Endothelial cell (in vitro differentiated cells): ENCODE measurements around the gene BNC2. TPM values are rescaled to one million over a fixed set of nuclear protein-coding genes. Genes with fewer than 3 reads are reported as not detected.
"Not testable (repeated sequence)": the region's sequence is repeated elsewhere in the genome, so short reads cannot be mapped to it uniquely, and the experiment has no call there.

Source experiments
- DNase-seq: peaks from one replicate; pipeline ENCODE4 v3.0.0; 2021; ENCODE audit warnings: low spot score
- H3K27ac Mint-ChIP-seq: one replicate; pipeline ENCODE4 v1.8.0; 2021; ENCODE audit warnings: mixed read lengths, inconsistent platforms; ENCODE audit not compliant: unreplicated experiment
- H3K27me3 Mint-ChIP-seq: one replicate; pipeline ENCODE4 v1.8.0; 2021; ENCODE audit warnings: mild to moderate bottlenecking, moderate library complexity, mixed read lengths, inconsistent platforms; ENCODE audit not compliant: unreplicated experiment
- H3K36me3 Mint-ChIP-seq: one replicate; pipeline ENCODE4 v1.8.0; 2021; ENCODE audit warnings: mild to moderate bottlenecking, low read depth, mixed read lengths, inconsistent platforms; ENCODE audit not compliant: unreplicated experiment
- H3K4me1 Mint-ChIP-seq: one replicate; pipeline ENCODE4 v1.8.0; 2021; ENCODE audit warnings: mild to moderate bottlenecking, mixed read lengths, inconsistent platforms; ENCODE audit not compliant: unreplicated experiment
- H3K4me3 Mint-ChIP-seq: one replicate; pipeline ENCODE4 v1.8.0; 2021; ENCODE audit warnings: mild to moderate bottlenecking, mixed read lengths, inconsistent platforms; ENCODE audit not compliant: unreplicated experiment
- H3K9me3 Mint-ChIP-seq: one replicate; pipeline ENCODE4 v1.8.0; 2021; ENCODE audit warnings: mixed read lengths, inconsistent platforms; ENCODE audit not compliant: unreplicated experiment
- total RNA-seq: library from RNA; stranded (reverse); fragmentation: NEBNext Ultra II Directional; extraction: Animal tissue kit (Norgen Biotek cat#: 25700); gene quantifications from one replicate; pipeline ENCODE4 v1.2.1, GENCODE V29; 2021; ENCODE audit not compliant: unreplicated experiment
- TF ChIP-seq, protein P1 (sequence below): fragments of 200-600 bp; sonication (generic); IDR thresholded peaks from one replicate; pipeline ENCODE4 v1.5.0; 2021; ENCODE audit warnings: antibody characterized with exemption; ENCODE audit not compliant: unreplicated experiment

Gene BNC2
- total RNA-seq, 1 donor from 2014 or later, result 20.1 TPM

DNA sequence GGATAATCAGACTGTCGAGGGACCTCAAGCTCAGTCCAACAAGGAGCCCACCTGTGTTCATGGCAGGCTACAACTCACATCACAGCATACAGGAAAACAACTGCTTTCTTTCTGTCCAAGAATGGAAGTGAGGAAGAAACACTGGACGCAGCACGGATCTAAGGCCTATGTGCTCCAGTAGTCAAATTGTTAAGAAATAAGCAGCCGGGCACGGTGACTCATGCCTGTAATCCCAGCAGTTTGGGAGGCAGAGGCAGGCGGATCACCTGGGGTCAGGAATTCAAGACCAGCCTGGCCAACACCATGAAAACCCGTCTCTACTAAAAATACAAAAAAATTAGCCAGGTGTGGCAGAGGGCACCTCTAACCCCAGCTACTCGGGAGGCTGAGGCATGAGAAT is 427.8 kb downstream of the BNC2 start:
- no peak for DNase-seq
- H3K36me3 Mint-ChIP-seq, result no peaks in the 10 kb centered on the region
- H3K9me3 Mint-ChIP-seq, result no peaks in the 10 kb centered on the region
- H3K4me1 Mint-ChIP-seq, result no peaks in the 10 kb centered on the region
- H3K27me3 Mint-ChIP-seq, result peaks cover 2% of the 10 kb centered on the region
- TF ChIP-seq, protein P1, sequence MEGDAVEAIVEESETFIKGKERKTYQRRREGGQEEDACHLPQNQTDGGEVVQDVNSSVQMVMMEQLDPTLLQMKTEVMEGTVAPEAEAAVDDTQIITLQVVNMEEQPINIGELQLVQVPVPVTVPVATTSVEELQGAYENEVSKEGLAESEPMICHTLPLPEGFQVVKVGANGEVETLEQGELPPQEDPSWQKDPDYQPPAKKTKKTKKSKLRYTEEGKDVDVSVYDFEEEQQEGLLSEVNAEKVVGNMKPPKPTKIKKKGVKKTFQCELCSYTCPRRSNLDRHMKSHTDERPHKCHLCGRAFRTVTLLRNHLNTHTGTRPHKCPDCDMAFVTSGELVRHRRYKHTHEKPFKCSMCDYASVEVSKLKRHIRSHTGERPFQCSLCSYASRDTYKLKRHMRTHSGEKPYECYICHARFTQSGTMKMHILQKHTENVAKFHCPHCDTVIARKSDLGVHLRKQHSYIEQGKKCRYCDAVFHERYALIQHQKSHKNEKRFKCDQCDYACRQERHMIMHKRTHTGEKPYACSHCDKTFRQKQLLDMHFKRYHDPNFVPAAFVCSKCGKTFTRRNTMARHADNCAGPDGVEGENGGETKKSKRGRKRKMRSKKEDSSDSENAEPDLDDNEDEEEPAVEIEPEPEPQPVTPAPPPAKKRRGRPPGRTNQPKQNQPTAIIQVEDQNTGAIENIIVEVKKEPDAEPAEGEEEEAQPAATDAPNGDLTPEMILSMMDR, result no peak
- H3K4me3 Mint-ChIP-seq, result no peak overlapping the region
- H3K27ac Mint-ChIP-seq, result no peak overlapping the region

GRCh38 chr9:16441791-16442190 is 428.7 kb downstream of the BNC2 start:
- H3K4me3 Mint-ChIP-seq, result no peak overlapping the region
- peaks cover 2% of the 10 kb centered on the region for H3K36me3 Mint-ChIP-seq
- no peak overlapping the region for H3K27ac Mint-ChIP-seq
- H3K4me1 Mint-ChIP-seq, result no peaks in the 10 kb centered on the region
- no peak for DNase-seq
- no peaks in the 10 kb centered on the region for H3K9me3 Mint-ChIP-seq
- TF ChIP-seq, protein P1, result no peak
- peaks cover 2% of the 10 kb centered on the region for H3K27me3 Mint-ChIP-seq

GRCh38 chr9:16438831-16439230 is 431.6 kb downstream of the BNC2 start:
- not testable (repeated sequence) for H3K27ac Mint-ChIP-seq, H3K27me3 Mint-ChIP-seq, H3K4me1 Mint-ChIP-seq, H3K4me3 Mint-ChIP-seq, DNase-seq, H3K9me3 Mint-ChIP-seq
- H3K36me3 Mint-ChIP-seq, result peaks cover 17% of the 10 kb centered on the region

- Mint-ChIP-seq H3K4me1 (no peaks in the 10 kb centered on the region), H3K9me3 (no peaks in the 10 kb centered on the region), H3K27me3 (peaks cover 3% of the 10 kb centered on the region), H3K27ac (no peak overlapping the region), H3K36me3 (peaks cover 17% of the 10 kb centered on the region), H3K4me3 (no peak overlapping the region)
- TF ChIP-seq, protein P1, result no peak
- DNase-seq, result no peak
Measured at GRCh38 chr9:16436545-16436944, 433.9 kb downstream of the BNC2 start.

- TF ChIP-seq, protein P1, result no peak
- H3K9me3 Mint-ChIP-seq, result no peaks in the 10 kb centered on the region
- DNase-seq, result no peak
Measured at GRCh38 chr9:16434526-16434925, 435.9 kb downstream of the BNC2 start.

GRCh38 chr9:16433494-16433893 is 437.0 kb downstream of the BNC2 start:
- Mint-ChIP-seq H3K4me3 (no peak overlapping the region), H3K27me3 (peaks cover 1% of the 10 kb centered on the region), H3K4me1 (no peaks in the 10 kb centered on the region), H3K27ac (no peak overlapping the region), H3K9me3 (no peaks in the 10 kb centered on the region), H3K36me3 (peaks cover 17% of the 10 kb centered on the region)
- no peak for DNase-seq
- TF ChIP-seq, protein P1, result no peak

More at GRCh38 chr9:16434526-16434925, 435.9 kb downstream of the BNC2 start:
- Mint-ChIP-seq H3K4me3 (no peak overlapping the region), H3K4me1 (no peaks in the 10 kb centered on the region), H3K27me3 (peaks cover 1% of the 10 kb centered on the region), H3K27ac (no peak overlapping the region), H3K36me3 (peaks cover 17% of the 10 kb centered on the region)
